ENCODE results near the gene CCR4. TPM values are rescaled to one million over a fixed set of nuclear protein-coding genes. Genes with fewer than 3 reads are reported as not detected.

Gene CCR4
- total RNA-seq, 2 experiments from 2014 or later, result 76.2 to 80.1 TPM

DNA sequence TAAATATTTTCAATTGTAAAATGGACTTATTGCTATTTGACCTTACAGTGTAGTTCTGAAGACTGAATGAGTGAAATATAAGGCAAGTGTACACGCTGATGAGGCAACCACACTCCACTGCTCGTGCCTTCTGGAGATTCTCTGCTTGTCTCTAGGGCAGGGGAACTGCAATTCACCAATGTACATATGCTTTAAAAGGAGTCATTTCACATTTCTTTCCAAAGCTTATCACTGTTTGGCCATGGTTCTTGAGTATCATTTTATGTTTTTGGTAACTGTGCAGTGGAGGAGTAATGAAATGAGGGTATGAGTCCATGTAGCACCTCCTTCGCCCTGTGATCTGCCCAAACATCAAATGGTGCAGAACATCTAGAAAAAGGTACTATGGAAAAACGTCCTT is 43.7 kb downstream of the CCR4 start:
- peaks cover 5% of the 10 kb centered on the region for H3K36me3 ChIP-seq (ENCODE audit: insufficient read depth, low read length)
- intact Hi-C loops (cut with DNase I, micrococcal nuclease), result no loop called here
- no peaks in the 10 kb centered on the region for H3K9me3 ChIP-seq (ENCODE audit: control insufficient read depth in 1 of 2, insufficient read depth in 1 of 2, low read length in 2 of 2)
- no peak for DNase-seq
- no peak overlapping the region for H3K4me3 ChIP-seq (ENCODE audit: low read length)
- peaks cover 65% of the 10 kb centered on the region for H3K4me1 Mint-ChIP-seq (ENCODE audit: low read depth)
- no peak overlapping the region for H3K27ac ChIP-seq (ENCODE audit: low read depth in 1 of 2, low read length in 2 of 2)
- peaks cover 56% of the 10 kb centered on the region for H3K4me1 ChIP-seq (ENCODE audit: insufficient read depth, low read length)
- ChIA-PET CTCF (interaction anchor here (1.6 kb wide), 1 partner anchor 38 kb away, joined by 3 read pairs; no protein-coding TSS in a partner anchor), POLR2A (no interaction called here)
- H3K27me3 ChIP-seq (ENCODE audit: control insufficient read depth in 1 of 2, insufficient read depth in 2 of 2, low read length in 2 of 2), result no peaks in the 10 kb centered on the region
- TF ChIP-seq CTCF (IDR thresholded peaks at IDR 0.05), result no peak
- H3K36me3 Mint-ChIP-seq (ENCODE audit: low read depth), result peaks cover 16% of the 10 kb centered on the region
- peak overlapping the region; percentile 56 for H3K27ac Mint-ChIP-seq
- no peak for ATAC-seq (ENCODE audit: poor library complexity)
- no peak overlapping the region for H3K4me3 Mint-ChIP-seq
- no peaks in the 10 kb centered on the region for H3K27me3 Mint-ChIP-seq
- no peaks in the 10 kb centered on the region for H3K9me3 Mint-ChIP-seq

- ChIA-PET CTCF (interaction anchor here (1.6 kb wide), 1 partner anchor 39 kb away, joined by 3 read pairs; no protein-coding TSS in a partner anchor), POLR2A (no interaction called here)
- Histone ChIP-seq H3K27ac (ENCODE audit: low read depth in 1 of 2, low read length in 2 of 2) (no peak overlapping the region), H3K4me3 (ENCODE audit: low read length) (no peak overlapping the region), H3K9me3 (ENCODE audit: control insufficient read depth in 1 of 2, insufficient read depth in 1 of 2, low read length in 2 of 2) (no peaks in the 10 kb centered on the region), H3K27me3 (ENCODE audit: control insufficient read depth in 1 of 2, insufficient read depth in 2 of 2, low read length in 2 of 2) (no peaks in the 10 kb centered on the region), H3K4me1 (ENCODE audit: insufficient read depth, low read length) (peaks cover 63% of the 10 kb centered on the region), H3K36me3 (ENCODE audit: insufficient read depth, low read length) (peaks cover 5% of the 10 kb centered on the region)
- H3K27me3 Mint-ChIP-seq, result no peaks in the 10 kb centered on the region
- ATAC-seq (ENCODE audit: poor library complexity) (peak; percentile 18), DNase-seq (no peak)
- peak overlapping the region; percentile 66 for H3K27ac Mint-ChIP-seq
- H3K36me3 Mint-ChIP-seq (ENCODE audit: low read depth), result peaks cover 17% of the 10 kb centered on the region
- intact Hi-C loops (cut with DNase I, micrococcal nuclease), result no loop called here
- peaks cover 69% of the 10 kb centered on the region for H3K4me1 Mint-ChIP-seq (ENCODE audit: low read depth)
- no peak for TF ChIP-seq CTCF (IDR thresholded peaks at IDR 0.05)
- H3K9me3 Mint-ChIP-seq, result no peaks in the 10 kb centered on the region
- peak overlapping the region; percentile 27 for H3K4me3 Mint-ChIP-seq
Measured at GRCh38 chr3:32996048-32996754, 44.8 kb downstream of the CCR4 start.

- no peaks in the 10 kb centered on the region for H3K9me3 Mint-ChIP-seq
Measured at GRCh38 chr3:32996755-32997091, 45.3 kb downstream of the CCR4 start.

More at GRCh38 chr3:32996755-32997091, 45.3 kb downstream of the CCR4 start:
- no peak for DNase-seq
- Histone ChIP-seq H3K36me3 (ENCODE audit: insufficient read depth, low read length) (peaks cover 5% of the 10 kb centered on the region), H3K27me3 (ENCODE audit: control insufficient read depth in 1 of 2, insufficient read depth in 2 of 2, low read length in 2 of 2) (no peaks in the 10 kb centered on the region), H3K4me1 (ENCODE audit: insufficient read depth, low read length) (peaks cover 66% of the 10 kb centered on the region), H3K4me3 (ENCODE audit: low read length) (no peak overlapping the region), H3K27ac (ENCODE audit: low read depth in 1 of 2, low read length in 2 of 2) (no peak overlapping the region), H3K9me3 (ENCODE audit: control insufficient read depth in 1 of 2, insufficient read depth in 1 of 2, low read length in 2 of 2) (no peaks in the 10 kb centered on the region)
- no peak for ATAC-seq (ENCODE audit: poor library complexity)
- H3K4me3 Mint-ChIP-seq, result no peak overlapping the region
- no peak for TF ChIP-seq CTCF (IDR thresholded peaks at IDR 0.05)
- CTCF ChIA-PET, result no interaction called here
- peaks cover 21% of the 10 kb centered on the region for H3K36me3 Mint-ChIP-seq (ENCODE audit: low read depth)
- H3K27me3 Mint-ChIP-seq, result no peaks in the 10 kb centered on the region
- intact Hi-C loops (cut with DNase I, micrococcal nuclease), result no loop called here
- H3K27ac Mint-ChIP-seq, result peak overlapping the region; percentile 66
- POLR2A ChIA-PET, result no interaction called here
- H3K4me1 Mint-ChIP-seq (ENCODE audit: low read depth), result peaks cover 74% of the 10 kb centered on the region
